SH-SY5Y (cell line): ENCODE results near the gene SLC10A7.

Experiments
- GATA2 ChIP-seq: IDR thresholded peaks from 2 replicates; pipeline ENCODE4 v1.6.1; 2011; ENCODE audit warnings: mild to moderate bottlenecking, low read depth, low read length
- GATA3 ChIP-seq: IDR thresholded peaks from 2 replicates; pipeline ENCODE4 v1.6.1; 2011; ENCODE audit warnings: low read depth, mild to moderate bottlenecking, low read length, moderate library complexity

DNA sequence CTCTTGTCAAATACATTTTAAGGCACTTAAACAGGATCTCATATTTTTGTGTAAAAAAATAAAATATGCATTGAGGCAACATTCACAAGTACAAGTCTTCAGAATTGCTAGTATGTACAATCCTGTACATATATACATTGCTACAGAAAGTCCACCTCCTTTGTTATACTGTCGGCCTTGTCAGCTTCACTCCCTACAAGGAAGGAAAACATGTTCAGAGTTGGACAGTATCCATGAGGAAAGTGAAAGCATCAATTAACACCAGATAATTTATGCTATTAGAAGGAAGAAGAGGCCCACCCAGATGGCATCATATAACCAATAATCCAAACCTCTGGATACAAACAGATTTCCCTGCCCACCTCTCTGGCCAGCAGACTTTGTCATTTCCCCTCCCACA is 265.4 kb downstream of the SLC10A7 start:
- TF ChIP-seq GATA2 (no peak), GATA3 (no peak)
